Stomach (tissue), 9 donors: ENCODE results near the gene FATE1. TPM values are rescaled to one million over a fixed set of nuclear protein-coding genes. Genes with fewer than 3 reads are reported as not detected.

Experiments
- DNase-seq, 2 donors: peaks; one replicate each; pipeline versions ENCODE4 v3.0.0 to v3.0.0-alpha.2; 2013 to 2019
- H3K27ac ChIP-seq, 5 donors: fragments of 200-600 bp in 4 of 5; sonication (generic) in 4 of 5; one replicate each; pipeline ENCODE4 v1.5.1; 2013 to 2019; ENCODE audit warnings: mild to moderate bottlenecking in 1 of 5, moderate library complexity in 1 of 5
- H3K27me3 ChIP-seq, 3 donors: fragments of 200-600 bp; sonication (generic); one replicate each; pipeline ENCODE4 v1.5.1; 2017 to 2019; ENCODE audit warnings: mixed run types in 1 of 3
- H3K36me3 ChIP-seq, 4 donors: fragments of 200-600 bp; sonication (generic); 1 replicate in 3 of 4; 2 replicates in 1 of 4; pipeline ENCODE4 v1.5.1; 2016 to 2019
- H3K4me1 ChIP-seq, 4 donors: fragments of 200-600 bp; sonication (generic); one replicate each; pipeline ENCODE4 v1.5.1; 2016 to 2019
- H3K4me3 ChIP-seq, 4 donors: fragments of 200-600 bp; sonication (generic) in 3 of 4; one replicate each; pipeline ENCODE4 v1.5.1; 2016 to 2019; ENCODE audit warnings: mild to moderate bottlenecking in 1 of 4
- H3K9me3 ChIP-seq, 4 donors: fragments of 200-600 bp; sonication (generic); one replicate each; pipeline ENCODE4 v1.5.1; 2016 to 2019
- CTCF ChIP-seq, 7 experiments: fragments of 450-650 bp in 4 of 7; fragments of 200-600 bp in 3 of 7; sonication (generic) in 3 of 7; IDR thresholded peaks; one replicate each; pipeline ENCODE4 v1.5.1; 2016 to 2019; ENCODE audit warnings: antibody characterized with exemption in 7 of 7, control low read depth in 2 of 7, mild to moderate bottlenecking in 1 of 7
- EP300 ChIP-seq: sonication (generic); formaldehyde crosslinking; IDR thresholded peaks from one replicate; pipeline ENCODE4 v1.6.1; 2017; ENCODE audit warnings: antibody characterized with exemption
- POLR2A ChIP-seq, 4 donors: fragments of 450-650 bp; IDR thresholded peaks; one replicate each; pipeline ENCODE4 v1.6.1; 2016; ENCODE audit warnings: antibody characterized with exemption in 4 of 4, control low read depth in 2 of 4, mild to moderate bottlenecking in 1 of 4, moderate library complexity in 1 of 4
- POLR2AphosphoS5 ChIP-seq, 3 donors: sonication (generic); formaldehyde crosslinking; IDR thresholded peaks; one replicate each; pipeline ENCODE4 v1.6.1; 2016; ENCODE audit warnings: antibody characterized with exemption in 3 of 3
- WGBS, 5 donors: extraction: QIAGEN DNeasy Blood & Tissue Kit in 3 of 5; methylation state at CpG; one replicate each; pipeline versions ENCODE4 v1.1.5 to v1.1.7; 2013 to 2018; 5-methylcytosine and 5-hydroxymethylcytosine counted together
- intact Hi-C: fragments of 100-400 bp; cut with DNase I; formaldehyde crosslinking; loops from one replicate; pipeline ENCODE4 v1.15.1; 2023; ENCODE audit warnings: low total_unique reads
- polyA plus RNA-seq, 3 donors: library from polyadenylated mRNA; stranded (reverse); fragments of 200-250 nt; gene quantifications; one replicate each; pipeline ENCODE4 v1.2.3, GENCODE V29; 2013
- total RNA-seq, 5 donors: library from RNA; depleted of rRNA; stranded (reverse); fragments of >200 nt; gene quantifications; one replicate each; pipeline versions ENCODE4 v1.1.0 to v1.2.3, GENCODE V29; 2014 to 2016
- donor health status: healthy with polysubstance abuse.
- donor health status: Bipolar disorder and iron deficiency.
- donor health status: healthy.

FATE1 gene
- total and polyA plus RNA-seq, 8 donors: 0.31 TPM; not detected in 7

- no peaks in the 10 kb centered on the region for H3K36me3 ChIP-seq
- no peak for TF ChIP-seq EP300
- no peak for TF ChIP-seq POLR2A (IDR thresholded peaks at IDR 0.05)
- no peak for TF ChIP-seq CTCF (IDR thresholded peaks at IDR 0.05)
- TF ChIP-seq POLR2AphosphoS5 (IDR thresholded peaks at IDR 0.05): no peak
- H3K4me1 ChIP-seq: no peaks in the 10 kb centered on the region
- H3K27ac ChIP-seq: no peak overlapping the region
- H3K4me3 ChIP-seq: no peak overlapping the region
- intact Hi-C loops: no loop called here
- H3K27me3 ChIP-seq: peaks cover 0 to 5% (median 0%) of the 10 kb centered on the region in 3 donors
- H3K9me3 ChIP-seq: no peaks in the 10 kb centered on the region
- no peak for DNase-seq
- WGBS, 5 donors: 49 to 75% (median 64%) methylated on average over 5 to 7 of the region's 7 CpGs
These were observed 13.0 kb upstream of the FATE1 start for GRCh38 chrX:151702741-151703340.

DNA sequence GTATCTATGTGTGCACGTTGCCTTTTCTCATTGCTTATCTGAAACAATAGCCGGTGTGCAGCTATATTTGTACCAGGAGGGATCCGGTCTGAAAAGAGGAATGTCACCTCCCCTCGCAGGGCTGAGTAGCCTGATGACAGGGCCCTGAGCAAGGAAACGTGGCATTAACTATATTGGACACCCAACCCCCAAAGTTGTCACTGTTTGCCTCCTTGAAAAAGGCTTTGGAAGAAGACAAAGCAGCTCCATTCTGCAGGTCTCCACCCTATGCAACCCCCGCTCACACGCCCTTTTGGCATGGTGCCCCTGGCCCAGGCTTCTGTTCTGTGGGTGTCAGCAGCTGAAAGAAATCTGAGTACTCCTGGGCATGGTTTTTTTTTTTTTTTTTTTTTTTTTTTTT, 12.3 kb upstream of the FATE1 start:
- peaks cover 0 to 5% (median 0%) of the 10 kb centered on the region in 3 donors for H3K27me3 ChIP-seq
- intact Hi-C loops: no loop called here
- WGBS, 5 donors: 19 to 49% (median 30%) methylated on average over 2 to 7 of the region's 7 CpGs
- H3K9me3 ChIP-seq: no peaks in the 10 kb centered on the region
- peak; percentile 36 to 70 for DNase-seq
- H3K36me3 ChIP-seq: no peaks in the 10 kb centered on the region
- H3K4me3 ChIP-seq: no peak overlapping the region
- TF ChIP-seq POLR2A (IDR thresholded peaks at IDR 0.05) (no peak), POLR2AphosphoS5 (IDR thresholded peaks at IDR 0.05) (no peak)
- no peak overlapping the region for H3K27ac ChIP-seq
- H3K4me1 ChIP-seq: no peaks in the 10 kb centered on the region

DNA sequence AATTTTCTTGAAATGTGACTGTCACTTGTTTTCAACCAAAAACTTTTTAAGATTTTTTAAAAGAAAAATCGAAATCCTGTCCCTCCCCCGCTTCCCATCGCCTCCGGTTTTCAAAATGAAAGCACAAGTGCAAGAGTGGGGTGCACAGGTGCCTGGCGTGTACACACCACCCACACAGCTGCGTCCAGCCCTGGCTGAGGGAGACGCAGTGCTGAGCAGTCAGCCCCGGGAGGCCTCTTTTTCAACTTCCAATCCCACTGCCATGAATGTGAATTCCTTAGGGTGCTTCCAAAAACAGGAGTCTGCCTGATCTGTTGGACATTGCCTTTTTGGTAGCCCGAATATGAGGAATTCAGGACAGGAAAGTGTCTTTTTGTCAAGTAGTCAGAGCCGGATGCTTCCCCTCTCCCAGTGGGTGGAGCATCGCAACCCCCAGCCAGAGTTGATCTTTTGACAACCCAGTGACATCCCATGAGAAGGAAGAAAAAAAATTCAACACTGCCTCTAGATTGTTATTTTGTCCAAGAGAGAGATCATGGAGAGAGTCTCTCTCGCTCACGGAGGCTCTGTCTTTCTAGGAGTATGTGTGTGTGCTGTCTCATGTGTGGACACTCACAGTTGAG, 11.7 kb upstream of the FATE1 start:
- H3K4me1 ChIP-seq: no peaks in the 10 kb centered on the region
- no peaks in the 10 kb centered on the region for H3K36me3 ChIP-seq
- peak in 1 of 2 donors; percentile 23 for DNase-seq
- no peaks in the 10 kb centered on the region for H3K9me3 ChIP-seq
- intact Hi-C loops: no loop called here
- H3K27ac ChIP-seq: no peak overlapping the region
- H3K4me3 ChIP-seq: no peak overlapping the region
- peaks cover 0 to 5% (median 0%) of the 10 kb centered on the region in 3 donors for H3K27me3 ChIP-seq
- 40 to 60% (median 50%) methylated on average over 11 to 13 of the region's 13 CpGs for WGBS, 5 donors
- TF ChIP-seq EP300 (no peak), POLR2AphosphoS5 (IDR thresholded peaks at IDR 0.05) (no peak), POLR2A (IDR thresholded peaks at IDR 0.05) (no peak), CTCF (IDR thresholded peaks at IDR 0.05) (no peak)

GRCh38 chrX:151708821-151709220, 7.0 kb upstream of the FATE1 start:
- Histone ChIP-seq H3K27me3 (no peaks in the 10 kb centered on the region), H3K36me3 (no peaks in the 10 kb centered on the region), H3K9me3 (no peaks in the 10 kb centered on the region), H3K27ac (no peak overlapping the region), H3K4me1 (no peaks in the 10 kb centered on the region), H3K4me3 (no peak overlapping the region)
- DNase-seq: peak in 1 of 2 donors; percentile 9
- intact Hi-C loops: no loop called here
- no peak for TF ChIP-seq POLR2A (IDR thresholded peaks at IDR 0.05)
- TF ChIP-seq EP300: no peak
- TF ChIP-seq CTCF (IDR thresholded peaks at IDR 0.05): no peak
- no peak for TF ChIP-seq POLR2AphosphoS5 (IDR thresholded peaks at IDR 0.05)
- 81 to 95% (median 90%) methylated on average over 7 of the region's 7 CpGs for WGBS, 5 donors

DNA sequence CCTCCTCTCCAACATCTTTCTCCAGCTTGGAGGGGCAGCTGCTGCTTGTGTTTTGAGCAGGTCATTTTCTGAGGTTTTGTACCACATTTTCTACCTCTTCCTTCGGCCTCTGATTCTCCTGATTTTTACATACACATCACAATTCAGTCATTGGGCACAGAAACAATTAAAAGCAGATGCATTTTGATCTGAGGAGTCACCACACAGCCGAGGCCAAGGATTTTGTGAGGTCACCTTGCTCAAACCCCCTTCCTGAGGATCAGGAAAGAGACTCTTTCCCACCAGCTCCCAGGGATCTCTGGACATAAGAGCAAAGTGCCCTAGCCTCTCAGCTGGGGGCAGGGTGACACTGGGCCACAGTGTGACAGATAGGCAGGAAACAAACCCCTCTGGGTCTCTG, 5.4 kb upstream of the FATE1 start:
- Histone ChIP-seq H3K4me3 (no peak overlapping the region), H3K27ac (no peak overlapping the region), H3K27me3 (no peaks in the 10 kb centered on the region), H3K9me3 (no peaks in the 10 kb centered on the region), H3K4me1 (no peaks in the 10 kb centered on the region), H3K36me3 (no peaks in the 10 kb centered on the region)
- intact Hi-C loops: no loop called here
- no peak for DNase-seq
- 52 to 87% (median 59%) methylated on average over 2 of the region's 2 CpGs for WGBS, 5 donors
- TF ChIP-seq EP300 (no peak), POLR2A (IDR thresholded peaks at IDR 0.05) (no peak)
